Kidney (tissue), 14 donors: Measurements from ENCODE around the gene SCLY. TPM values are rescaled to one million over a fixed set of nuclear protein-coding genes. Genes with fewer than 3 reads are reported as not detected.
A peak's percentile ranks its signal among the peaks of the same experiment; 100 is the strongest.

Source experiments
- DNase-seq, 5 donors: peaks; one replicate each; pipeline ENCODE4 v3.0.0-alpha.2; 2013 to 2020
- FAIRE-seq: peaks from 2 replicates; lab custom pipeline; 2012; peaks lifted over from hg19 to GRCh38; lab: Jason Lieb, UNC
- H3K27ac ChIP-seq, 2 donors: one replicate each; pipeline ENCODE4 v1.7.0; 2013; ENCODE audit warnings: low read depth in 2 of 2, low read length in 2 of 2, inconsistent platforms in 1 of 2
- H3K27me3 ChIP-seq: one replicate; pipeline ENCODE4 v1.7.1; 2013; ENCODE audit warnings: low read length, inconsistent platforms; ENCODE audit not compliant: control insufficient read depth, insufficient read depth
- H3K36me3 ChIP-seq, 3 donors: one replicate each; pipeline versions ENCODE4 v1.7.0 to v1.7.1; 2013; ENCODE audit warnings: low read length in 3 of 3, control low read depth in 1 of 3, inconsistent platforms in 1 of 3; ENCODE audit not compliant: insufficient read depth in 3 of 3, control insufficient read depth in 2 of 3
- H3K4me1 ChIP-seq, 3 donors: one replicate each; pipeline versions ENCODE4 v1.7.0 to v1.7.1; 2013; ENCODE audit warnings: low read length in 3 of 3, inconsistent platforms in 1 of 3, low read depth in 1 of 3; ENCODE audit not compliant: control insufficient read depth in 2 of 3, insufficient read depth in 2 of 3
- H3K4me3 ChIP-seq, 3 donors: one replicate each; pipeline versions ENCODE4 v1.7.0 to v1.8.1; 2013; ENCODE audit warnings: low read length in 3 of 3, control low read depth in 1 of 3, inconsistent platforms in 1 of 3
- H3K9ac ChIP-seq, 3 donors: one replicate each; pipeline versions ENCODE4 v1.7.0 to v1.7.1; 2013; ENCODE audit warnings: low read length in 3 of 3, control low read depth in 1 of 3, inconsistent platforms in 1 of 3
- H3K9me3 ChIP-seq, 3 donors: one replicate each; pipeline versions ENCODE4 v1.7.0 to v1.7.1; 2013; ENCODE audit warnings: low read length in 3 of 3, control low read depth in 1 of 3, inconsistent platforms in 1 of 3; ENCODE audit not compliant: control insufficient read depth in 2 of 3, insufficient read depth in 1 of 3
- CTCF ChIP-seq: IDR thresholded peaks from 3 replicates; pipeline ENCODE4 v1.5.1; 2012; ENCODE audit warnings: mild to moderate bottlenecking, moderate library complexity, borderline replicate concordance; ENCODE audit not compliant: insufficient read depth; ENCODE audit errors: extremely low read depth
- intact Hi-C: fragments of 100-400 bp; cut with DNase I; formaldehyde crosslinking; loops from one replicate; pipeline ENCODE4 v1.11.1; 2022
- polyA plus RNA-seq: library from polyadenylated mRNA; stranded (reverse); fragments of 350-450 nt; fragmentation: Illumina TruSeq; extraction: RNeasy Lipid Tissue Mini Kit (QIAGEN cat#74804); gene quantifications from one replicate; pipeline ENCODE4 v1.2.3, GENCODE V29; 2014; ENCODE audit warnings: low read depth, low replicate concordance; ENCODE audit not compliant: insufficient read depth
- total RNA-seq: library from RNA; stranded (reverse); fragmentation: NEBNext Ultra II Directional; extraction: Animal tissue kit (Norgen Biotek cat#: 25700); gene quantifications from one replicate; pipeline ENCODE4 v1.2.1, GENCODE V29; 2021
- donor health status: control.
- donor health status: control.
- donor health status: control.
- donor health status: control.
- donor health status: control.
- donor health status: DM: yes; HTN: yes; CAD: no.
- donor health status: Normal renal cell carcinoma (clear cell type).

The SCLY gene
- total and polyA plus RNA-seq, 2 donors from 2014 or later, result 18.3 to 21.9 TPM

DNA sequence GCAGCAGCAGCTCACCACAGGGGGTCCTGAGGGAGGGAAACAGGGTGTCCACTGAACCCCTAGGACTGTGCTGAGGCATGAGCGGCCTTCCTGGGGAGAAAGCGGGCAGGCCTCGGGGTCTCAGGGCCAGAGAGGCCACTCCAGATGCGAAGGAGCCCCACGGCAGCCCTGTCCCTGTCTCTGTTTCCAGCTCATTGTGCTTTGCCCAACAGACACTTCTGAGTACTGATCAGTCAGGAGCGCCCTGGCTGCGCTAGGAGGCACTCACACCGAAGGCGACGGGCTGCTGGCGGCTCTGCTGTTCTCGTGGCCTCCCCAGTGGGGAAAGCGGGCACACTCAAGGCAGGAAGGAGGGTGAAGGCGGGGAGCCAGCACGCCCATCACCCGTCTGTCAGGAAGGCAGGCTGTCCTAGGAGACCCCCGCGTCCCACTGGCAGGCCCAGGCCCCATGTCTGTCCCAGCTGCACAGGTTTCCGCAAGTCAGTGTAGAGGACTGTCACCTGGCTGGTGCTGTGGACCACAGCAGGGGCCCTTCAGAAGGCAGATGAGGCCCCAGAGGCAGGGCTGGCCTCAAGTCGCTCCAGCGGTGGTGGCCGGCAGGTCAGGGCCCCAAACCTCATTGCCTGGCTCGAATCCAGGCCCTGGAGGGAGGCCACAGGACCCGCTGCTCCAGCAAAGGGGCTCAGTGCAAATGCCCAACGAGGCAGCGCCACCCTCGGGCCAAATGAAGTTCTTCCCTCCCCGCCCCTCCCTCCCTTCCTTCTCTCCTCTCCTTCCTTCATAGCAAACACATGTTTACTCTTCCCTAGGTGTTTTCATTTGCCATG, 46.1 kb downstream of the SCLY start:
- Histone ChIP-seq H3K27me3 (no peaks in the 10 kb centered on the region), H3K9ac (no peak overlapping the region), H3K4me1 (peaks cover 0 to 6% (median 0%) of the 10 kb centered on the region in 3 donors), H3K36me3 (no peaks in the 10 kb centered on the region), H3K9me3 (no peaks in the 10 kb centered on the region), H3K27ac (no peak overlapping the region), H3K4me3 (peak overlapping the region in 2 of 3 donors; percentile 34 to 52)
- FAIRE-seq (no peak), DNase-seq (peak in 3 of 5 donors; percentile 16 to 73 (median 47))
- TF ChIP-seq CTCF, result peak; percentile 12
- intact Hi-C loops, result no loop called here

GRCh38 chr2:238107525-238108422, 47.0 kb downstream of the SCLY start:
- FAIRE-seq (no peak), DNase-seq (peak in 2 of 5 donors; percentile 55 to 69)
- Histone ChIP-seq H3K9me3 (peaks cover 0 to 1% (median 0%) of the 10 kb centered on the region in 3 donors), H3K4me1 (peaks cover 0 to 6% (median 0%) of the 10 kb centered on the region in 3 donors), H3K27ac (no peak overlapping the region), H3K9ac (no peak overlapping the region), H3K4me3 (peak overlapping the region in 2 of 3 donors; percentile 34 to 52), H3K27me3 (no peaks in the 10 kb centered on the region), H3K36me3 (no peaks in the 10 kb centered on the region)
- no peak for TF ChIP-seq CTCF
- intact Hi-C loops, result no loop called here

DNA sequence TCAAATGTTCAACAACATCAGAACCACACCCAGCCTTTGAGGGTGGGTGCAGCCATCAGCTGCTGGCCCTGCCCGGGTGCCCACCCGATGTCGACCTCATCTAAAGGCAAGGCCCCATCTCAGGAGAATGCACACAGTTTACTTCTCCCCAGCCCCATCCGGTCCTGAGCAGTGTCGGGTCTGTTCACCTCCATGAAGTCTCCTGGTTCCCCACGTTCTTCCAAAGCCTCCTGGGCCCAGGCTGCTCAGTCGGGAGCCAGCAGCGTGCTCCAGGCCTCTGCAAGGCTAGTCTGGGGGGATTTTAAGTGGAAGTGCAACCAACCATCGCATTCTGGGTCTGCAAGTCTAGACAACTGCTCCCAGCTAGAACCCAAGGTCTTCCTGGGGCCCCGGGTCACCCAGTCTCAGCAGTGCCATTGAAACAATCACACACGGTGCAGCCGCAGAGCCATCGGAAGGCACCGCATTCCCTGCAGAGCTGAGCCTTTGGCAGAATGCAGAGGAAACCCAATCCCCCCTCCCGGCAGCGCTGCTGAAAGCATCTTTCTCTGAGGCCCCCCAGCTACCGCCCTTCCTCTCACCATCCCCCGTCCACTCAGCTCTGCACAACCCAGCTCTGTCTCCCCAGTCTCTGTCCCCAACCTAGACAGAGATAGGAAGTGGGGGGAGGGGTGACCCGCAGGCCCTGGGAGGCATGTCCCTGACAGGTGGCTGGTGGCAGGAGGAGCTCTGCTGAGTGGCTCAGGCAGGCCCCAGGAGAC, 47.8 kb downstream of the SCLY start:
- intact Hi-C loops, result no loop called here
- Histone ChIP-seq H3K4me3 (no peak overlapping the region), H3K27me3 (no peaks in the 10 kb centered on the region), H3K9me3 (peaks cover 0 to 3% (median 0%) of the 10 kb centered on the region in 3 donors), H3K9ac (no peak overlapping the region), H3K4me1 (peaks cover 0 to 6% (median 0%) of the 10 kb centered on the region in 3 donors), H3K27ac (no peak overlapping the region), H3K36me3 (no peaks in the 10 kb centered on the region)
- peak; percentile 51 to 73 (median 59) for DNase-seq
- FAIRE-seq, result no peak
- no peak for TF ChIP-seq CTCF
